HepG2 (cell line): ENCODE measurements around the gene ALOX5.

Source experiments
- ARID2 ChIP-seq: sonication (generic); formaldehyde crosslinking; IDR thresholded peaks from 2 replicates; pipeline ENCODE4 v1.8.1; 2022; ENCODE audit warnings: mild to moderate bottlenecking, missing genetic modification reagents, borderline replicate concordance
- CBX5 ChIP-seq: sonication (generic); formaldehyde crosslinking; IDR thresholded peaks from 2 replicates; pipeline ENCODE4 v1.4.0; 2020; ENCODE audit warnings: missing genetic modification reagents, borderline replicate concordance
- FOSL2 ChIP-seq: sonication (generic); formaldehyde crosslinking; IDR thresholded peaks from 2 replicates; pipeline ENCODE4 v1.4.0; 2020; ENCODE audit warnings: missing genetic modification reagents
- HDAC6 ChIP-seq: fragments of 200-600 bp; sonication (generic); IDR thresholded peaks from 2 replicates; pipeline ENCODE4 v1.7.0; 2017; ENCODE audit warnings: mild to moderate bottlenecking, antibody characterized with exemption, low read length, low read depth
- KDM2A ChIP-seq: sonication (generic); formaldehyde crosslinking; IDR thresholded peaks from 2 replicates; pipeline ENCODE4 v1.4.0; 2020; ENCODE audit warnings: low read depth, missing genetic modification reagents, borderline replicate concordance
- KDM5A ChIP-seq: fragments of 200-600 bp; sonication (generic); IDR thresholded peaks from 2 replicates; pipeline ENCODE4 v1.7.0; 2018; ENCODE audit warnings: antibody characterized with exemption, mild to moderate bottlenecking, low read length, borderline replicate concordance
- KDM5B ChIP-seq: sonication (generic); formaldehyde crosslinking; IDR thresholded peaks from 2 replicates; pipeline ENCODE4 v1.4.0; 2020; ENCODE audit warnings: missing genetic modification reagents, mild to moderate bottlenecking, borderline replicate concordance
- RBM39 ChIP-seq: fragments of 200-400 bp; formaldehyde crosslinking; IDR thresholded peaks from one replicate; pipeline ENCODE4 v1.6.1; 2018; ENCODE audit warnings: antibody characterized with exemption, mild to moderate bottlenecking, low read depth, low read length; ENCODE audit not compliant: poor library complexity, severe bottlenecking
- SMARCC2 ChIP-seq: fragments of 450-650 bp; IDR thresholded peaks from 2 replicates; pipeline ENCODE4 v1.6.1; 2017; ENCODE audit warnings: antibody characterized with exemption, mild to moderate bottlenecking
- TF ChIP-seq, protein P1 (sequence below): sonication (generic); formaldehyde crosslinking; IDR thresholded peaks from 2 replicates; pipeline ENCODE4 v1.5.0; 2020; ENCODE audit warnings: mild to moderate bottlenecking, missing genetic modification reagents, moderate library complexity

DNA sequence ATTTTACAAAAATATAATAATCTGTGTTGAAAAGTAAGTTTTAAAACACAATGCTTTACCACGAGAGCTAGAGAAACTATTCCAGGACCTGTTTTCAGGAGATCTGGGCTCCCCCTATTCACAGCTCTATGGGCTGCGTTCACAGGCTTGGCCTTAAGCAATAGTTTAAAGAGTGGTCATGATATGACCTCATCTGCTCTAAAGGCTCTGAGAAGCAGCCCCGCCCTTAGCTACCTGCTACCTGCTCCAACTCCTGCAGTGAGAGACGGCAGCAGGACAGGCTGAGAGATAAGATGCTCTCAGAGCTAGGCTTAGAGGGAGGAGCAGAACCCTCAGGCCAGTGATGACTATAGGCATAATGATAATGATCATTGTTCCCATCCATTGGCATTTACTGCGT, 12.6 kb downstream of the ALOX5 start:
- TF ChIP-seq KDM5A (no peak), ARID2 (CRISPR knock-in tag) (no peak), HDAC6 (no peak), FOSL2 (CRISPR knock-in tag) (no peak), SMARCC2 (no peak), RBM39 (no peak), KDM5B (CRISPR knock-in tag) (no peak), CBX5 (CRISPR knock-in tag) (no peak), KDM2A (no peak)
- TF ChIP-seq, protein P1, sequence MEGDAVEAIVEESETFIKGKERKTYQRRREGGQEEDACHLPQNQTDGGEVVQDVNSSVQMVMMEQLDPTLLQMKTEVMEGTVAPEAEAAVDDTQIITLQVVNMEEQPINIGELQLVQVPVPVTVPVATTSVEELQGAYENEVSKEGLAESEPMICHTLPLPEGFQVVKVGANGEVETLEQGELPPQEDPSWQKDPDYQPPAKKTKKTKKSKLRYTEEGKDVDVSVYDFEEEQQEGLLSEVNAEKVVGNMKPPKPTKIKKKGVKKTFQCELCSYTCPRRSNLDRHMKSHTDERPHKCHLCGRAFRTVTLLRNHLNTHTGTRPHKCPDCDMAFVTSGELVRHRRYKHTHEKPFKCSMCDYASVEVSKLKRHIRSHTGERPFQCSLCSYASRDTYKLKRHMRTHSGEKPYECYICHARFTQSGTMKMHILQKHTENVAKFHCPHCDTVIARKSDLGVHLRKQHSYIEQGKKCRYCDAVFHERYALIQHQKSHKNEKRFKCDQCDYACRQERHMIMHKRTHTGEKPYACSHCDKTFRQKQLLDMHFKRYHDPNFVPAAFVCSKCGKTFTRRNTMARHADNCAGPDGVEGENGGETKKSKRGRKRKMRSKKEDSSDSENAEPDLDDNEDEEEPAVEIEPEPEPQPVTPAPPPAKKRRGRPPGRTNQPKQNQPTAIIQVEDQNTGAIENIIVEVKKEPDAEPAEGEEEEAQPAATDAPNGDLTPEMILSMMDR (CRISPR knock-in tag) = no peak
